Peyer's patch (tissue), 4 donors: ENCODE data around the gene CALM3. TPM values are rescaled to one million over a fixed set of nuclear protein-coding genes. Genes with fewer than 3 reads are reported as not detected.
"Not testable (repeated sequence)": the region's sequence is repeated elsewhere in the genome, so short reads cannot be mapped to it uniquely, and the experiment has no call there.

Experiments
- DNase-seq, 3 donors: peaks; one replicate each; pipeline ENCODE4 v3.0.0-alpha.2; 2017 to 2019
- H3K27ac ChIP-seq, 4 donors: fragments of 200-600 bp; sonication (generic); one replicate each; pipeline ENCODE4 v1.5.1; 2016 to 2019
- H3K27me3 ChIP-seq, 2 donors: fragments of 200-600 bp; sonication (generic); one replicate each; pipeline ENCODE4 v1.5.1; 2019
- H3K36me3 ChIP-seq, 3 donors: fragments of 200-600 bp; sonication (generic); one replicate each; pipeline ENCODE4 v1.5.1; 2016 to 2019
- H3K4me1 ChIP-seq, 4 donors: fragments of 200-600 bp; sonication (generic); one replicate each; pipeline ENCODE4 v1.5.1; 2016 to 2019
- H3K4me3 ChIP-seq, 4 donors: fragments of 200-600 bp; sonication (generic); 1 replicate in 3 of 4; 2 replicates in 1 of 4; pipeline ENCODE4 v1.5.1; 2016 to 2019; ENCODE audit warnings: mild to moderate bottlenecking in 1 of 4
- H3K9me3 ChIP-seq, 4 donors: fragments of 200-600 bp; sonication (generic); one replicate each; pipeline ENCODE4 v1.5.1; 2016 to 2019; ENCODE audit warnings: mild to moderate bottlenecking in 1 of 4
- POLR2A ChIP-seq, 2 donors: fragments of 450-650 bp; IDR thresholded peaks; one replicate each; pipeline ENCODE4 v1.5.1; 2017; ENCODE audit warnings: antibody characterized with exemption in 2 of 2, mild to moderate bottlenecking in 2 of 2, moderate library complexity in 2 of 2
- total RNA-seq, 4 donors: library from RNA; depleted of rRNA; stranded (reverse); fragments of >200 nt; gene quantifications; one replicate each; pipeline ENCODE4 v1.1.0, GENCODE V29; 2016
- TF ChIP-seq, protein P1 (sequence below), 6 experiments: fragments of 450-650 bp in 4 of 6; fragments of 200-600 bp in 2 of 6; sonication (generic) in 1 of 6; IDR thresholded peaks; one replicate each; pipeline ENCODE4 v1.5.1; 2017 to 2019; ENCODE audit warnings: antibody characterized with exemption in 6 of 6, mild to moderate bottlenecking in 3 of 6, moderate library complexity in 1 of 6

The CALM3 gene
- total RNA-seq, 4 donors from 2014 or later: 134 to 282 (median 237) TPM

DNA sequence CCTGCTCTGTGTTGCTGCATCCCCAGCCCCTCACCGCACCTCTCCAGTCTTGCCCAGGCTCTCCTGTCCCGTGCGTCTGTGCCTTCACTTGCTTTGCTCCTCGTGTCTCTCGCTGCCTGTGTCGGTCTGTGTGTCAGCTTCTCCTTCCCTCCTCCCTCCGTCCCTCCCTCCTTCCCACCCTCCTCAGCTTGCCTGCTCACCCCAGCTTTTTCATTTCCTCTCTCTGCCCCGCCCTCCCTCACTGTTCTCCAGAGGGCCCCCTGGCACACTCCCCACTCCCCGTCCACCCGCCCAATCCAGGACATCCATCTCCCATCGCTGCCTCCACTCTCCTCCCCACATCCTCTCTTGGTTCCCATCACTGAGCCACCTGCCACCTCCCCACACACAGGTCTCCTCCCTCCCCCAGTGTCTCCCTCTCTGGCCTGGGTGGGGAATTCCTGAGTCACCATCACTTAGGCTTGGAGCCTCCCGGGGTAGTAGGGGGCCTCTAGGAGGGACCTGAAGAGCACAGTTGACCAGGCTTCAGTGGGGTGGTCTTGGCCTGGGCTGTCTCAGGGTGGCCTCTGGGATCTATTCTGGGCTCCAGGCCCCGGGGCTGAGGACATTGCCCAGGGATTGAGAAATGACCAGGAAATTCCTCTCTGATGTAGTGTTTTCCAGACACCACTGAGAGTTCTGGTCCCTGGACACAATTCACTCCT, 24.0 kb downstream of the CALM3 start, which contains the start of gene PTGIR:
Gene PTGIR, minus strand, starts transcription at position 132 of the 704 bp plus-strand sequence. CDS start 864 bp downstream, outside the sequence.
- H3K27me3 ChIP-seq: no peaks in the 10 kb centered on the region
- TF ChIP-seq, protein P1, sequence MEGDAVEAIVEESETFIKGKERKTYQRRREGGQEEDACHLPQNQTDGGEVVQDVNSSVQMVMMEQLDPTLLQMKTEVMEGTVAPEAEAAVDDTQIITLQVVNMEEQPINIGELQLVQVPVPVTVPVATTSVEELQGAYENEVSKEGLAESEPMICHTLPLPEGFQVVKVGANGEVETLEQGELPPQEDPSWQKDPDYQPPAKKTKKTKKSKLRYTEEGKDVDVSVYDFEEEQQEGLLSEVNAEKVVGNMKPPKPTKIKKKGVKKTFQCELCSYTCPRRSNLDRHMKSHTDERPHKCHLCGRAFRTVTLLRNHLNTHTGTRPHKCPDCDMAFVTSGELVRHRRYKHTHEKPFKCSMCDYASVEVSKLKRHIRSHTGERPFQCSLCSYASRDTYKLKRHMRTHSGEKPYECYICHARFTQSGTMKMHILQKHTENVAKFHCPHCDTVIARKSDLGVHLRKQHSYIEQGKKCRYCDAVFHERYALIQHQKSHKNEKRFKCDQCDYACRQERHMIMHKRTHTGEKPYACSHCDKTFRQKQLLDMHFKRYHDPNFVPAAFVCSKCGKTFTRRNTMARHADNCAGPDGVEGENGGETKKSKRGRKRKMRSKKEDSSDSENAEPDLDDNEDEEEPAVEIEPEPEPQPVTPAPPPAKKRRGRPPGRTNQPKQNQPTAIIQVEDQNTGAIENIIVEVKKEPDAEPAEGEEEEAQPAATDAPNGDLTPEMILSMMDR (IDR thresholded peaks at IDR 0.05): no peak
- no peak for TF ChIP-seq POLR2A (IDR thresholded peaks at IDR 0.05)
- peak within 1 kb of the TSS; percentile 55 to 84 (median 67) for H3K27ac ChIP-seq
- no peaks in the 10 kb centered on the region for H3K36me3 ChIP-seq
- peak in 1 of 3 donors; percentile 36 for DNase-seq
- H3K9me3 ChIP-seq: no peaks in the 10 kb centered on the region
- H3K4me3 ChIP-seq: peak within 1 kb of the TSS in 3 of 4 donors; percentile 0 to 19 (median 1)
- H3K4me1 ChIP-seq: peaks cover 0 to 42% (median 10%) of the 10 kb centered on the region in 4 donors

DNA sequence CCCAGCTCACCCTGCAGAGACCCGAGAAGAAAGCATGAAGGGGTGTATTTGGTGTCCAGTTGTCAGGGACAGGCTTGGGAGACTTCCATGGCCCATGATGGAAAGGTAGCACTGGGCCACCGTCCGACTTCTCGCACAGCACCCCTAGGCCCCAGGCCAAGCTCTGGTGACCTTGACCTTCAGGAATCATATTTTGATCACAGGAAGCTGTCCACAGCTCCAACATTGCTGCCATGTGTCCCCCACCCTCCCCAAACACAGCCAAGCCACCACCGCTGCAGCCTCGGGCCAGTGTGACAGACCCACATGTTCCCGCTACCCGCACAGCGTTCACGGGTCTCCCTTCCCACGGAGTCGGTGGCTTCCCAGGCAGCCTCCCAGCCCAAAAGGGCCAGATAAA, 24.6 kb downstream of the CALM3 start:
- TF ChIP-seq POLR2A (IDR thresholded peaks at IDR 0.05): no peak
- TF ChIP-seq, protein P1 (IDR thresholded peaks at IDR 0.05): no peak
- Histone ChIP-seq H3K4me1 (peaks cover 0 to 37% (median 8%) of the 10 kb centered on the region in 4 donors), H3K4me3 (no peak overlapping the region)

DNA sequence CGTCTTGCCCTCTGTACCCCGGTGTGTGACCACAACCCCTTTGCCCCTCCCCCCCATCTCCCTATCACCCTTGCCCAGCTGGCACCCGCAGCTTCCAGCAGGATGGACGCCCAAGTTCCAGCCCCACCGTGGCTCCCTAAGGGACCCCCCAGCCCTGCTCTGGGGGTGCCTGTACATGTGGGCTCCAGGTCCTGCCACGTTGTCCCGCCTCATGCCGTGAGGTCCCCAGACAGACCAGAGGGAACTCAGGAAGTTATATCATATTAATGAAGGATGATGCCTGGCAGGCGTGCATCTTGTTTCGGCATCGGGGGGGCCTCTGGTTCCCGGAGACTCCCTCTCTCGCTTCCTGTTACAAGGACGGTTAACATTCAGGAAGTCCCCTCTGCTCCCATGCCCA, 25.3 kb downstream of the CALM3 start:
- Histone ChIP-seq H3K4me1 (peaks cover 0 to 34% (median 8%) of the 10 kb centered on the region in 4 donors), H3K27ac (peak overlapping the region; percentile 42 to 84 (median 67)), H3K36me3 (no peaks in the 10 kb centered on the region), H3K4me3 (no peak overlapping the region), H3K9me3 (no peaks in the 10 kb centered on the region), H3K27me3 (no peaks in the 10 kb centered on the region)
- no peak for TF ChIP-seq POLR2A (IDR thresholded peaks at IDR 0.05)
- TF ChIP-seq, protein P1 (IDR thresholded peaks at IDR 0.05): no peak
- no peak for DNase-seq

More for the DNA sequence above, 24.6 kb downstream of the CALM3 start:
- DNase-seq: no peak
- H3K27ac ChIP-seq: peak overlapping the region; percentile 42 to 84 (median 67)
- no peaks in the 10 kb centered on the region for H3K27me3 ChIP-seq
- H3K9me3 ChIP-seq: no peaks in the 10 kb centered on the region
- H3K36me3 ChIP-seq: no peaks in the 10 kb centered on the region

DNA sequence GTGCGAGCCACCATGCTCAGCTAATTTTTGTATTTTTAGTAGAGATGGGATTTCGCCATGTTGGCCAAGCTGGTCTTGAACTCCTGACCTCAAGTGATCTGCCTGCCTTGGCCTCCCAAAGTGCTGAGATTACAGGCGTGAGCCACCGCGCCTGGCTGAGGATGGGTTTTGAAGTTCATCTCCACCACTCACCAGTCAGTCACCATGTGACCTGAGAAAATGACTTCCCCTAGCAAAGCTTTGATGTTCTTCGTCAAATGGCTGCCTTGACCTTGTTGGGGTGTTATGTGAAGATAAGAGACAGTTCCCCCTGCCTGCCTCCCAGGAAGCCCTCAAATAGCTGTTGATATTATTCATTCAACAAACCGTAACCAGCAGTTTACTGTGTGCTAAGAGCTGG, 27.8 kb downstream of the CALM3 start:
- not testable (repeated sequence) for H3K9me3 ChIP-seq, H3K27me3 ChIP-seq, H3K27ac ChIP-seq, H3K4me3 ChIP-seq, H3K36me3 ChIP-seq, DNase-seq
- H3K4me1 ChIP-seq: peaks cover 4 to 33% (median 17%) of the 10 kb centered on the region in 4 donors

DNA sequence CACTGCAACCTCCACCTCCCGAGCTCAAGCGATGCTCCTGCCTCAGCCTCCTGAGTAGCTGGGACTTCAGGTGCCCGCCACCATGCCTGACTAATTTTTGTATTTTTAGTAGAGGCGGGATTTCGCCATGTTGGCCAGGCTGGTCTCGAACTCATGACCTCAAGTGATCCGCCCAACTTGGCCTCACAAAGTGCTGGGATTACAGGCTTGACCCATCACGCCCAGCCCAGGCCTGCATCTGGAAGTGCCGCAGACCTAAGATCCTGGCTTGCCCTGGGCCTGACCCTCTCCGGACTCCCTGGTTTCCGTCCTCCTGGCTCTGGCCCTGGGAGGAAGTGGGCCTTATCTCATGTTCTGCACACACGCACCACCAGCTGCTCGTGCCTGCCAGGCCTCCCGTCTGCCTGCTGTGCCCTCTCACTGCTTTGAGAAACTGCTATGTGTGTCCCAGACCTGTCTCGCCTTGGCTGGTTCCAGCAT, 28.5 kb downstream of the CALM3 start:
- no peaks in the 10 kb centered on the region for H3K9me3 ChIP-seq
- no peaks in the 10 kb centered on the region for H3K36me3 ChIP-seq
- DNase-seq: no peak
- H3K4me3 ChIP-seq: no peak overlapping the region
- H3K27me3 ChIP-seq: peaks cover 0 to 4% of the 10 kb centered on the region in 2 donors
- peaks cover 4 to 34% (median 15%) of the 10 kb centered on the region in 4 donors for H3K4me1 ChIP-seq
- H3K27ac ChIP-seq: no peak overlapping the region
- TF ChIP-seq, protein P1 (IDR thresholded peaks at IDR 0.05): no peak
- TF ChIP-seq POLR2A (IDR thresholded peaks at IDR 0.05): no peak

DNA sequence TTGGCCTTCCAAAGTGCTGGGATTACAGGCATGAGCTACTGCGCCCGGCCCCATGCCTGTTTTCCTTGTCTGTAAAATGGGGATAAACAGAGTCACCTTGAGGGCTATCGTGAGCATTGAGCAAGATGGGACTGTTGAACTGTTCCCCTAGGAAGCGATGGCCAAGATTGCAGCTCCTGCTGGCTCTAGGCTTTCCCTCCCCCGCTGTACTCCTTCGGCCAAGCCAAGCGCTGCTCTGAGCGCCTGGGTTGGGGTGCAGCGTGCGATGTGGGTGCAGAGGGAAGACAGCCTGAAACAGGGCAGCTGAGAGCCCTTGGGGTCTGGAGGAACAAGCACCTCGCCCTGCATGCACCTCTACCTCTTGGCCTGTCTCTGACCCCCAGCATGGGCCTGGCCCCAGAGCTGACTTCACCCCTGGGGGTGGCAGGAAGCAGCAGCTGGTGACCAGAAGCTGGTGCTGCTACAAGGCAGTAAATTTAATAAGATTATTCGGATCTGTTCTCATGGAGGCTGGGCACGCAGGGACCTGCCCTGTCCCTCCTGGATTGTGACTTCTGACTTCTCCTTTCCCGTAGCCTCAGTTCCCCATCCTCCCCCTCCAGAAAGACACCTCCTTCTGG, 29.6 kb downstream of the CALM3 start:
- H3K9me3 ChIP-seq: no peaks in the 10 kb centered on the region
- no peak for TF ChIP-seq POLR2A (IDR thresholded peaks at IDR 0.05)
- TF ChIP-seq, protein P1 (IDR thresholded peaks at IDR 0.05): no peak

More for the DNA sequence above, 29.6 kb downstream of the CALM3 start:
- peaks cover 0 to 10% of the 10 kb centered on the region in 2 donors for H3K27me3 ChIP-seq
- no peak overlapping the region for H3K27ac ChIP-seq
- DNase-seq: no peak
- H3K4me3 ChIP-seq: no peak overlapping the region
- no peaks in the 10 kb centered on the region for H3K36me3 ChIP-seq
- H3K4me1 ChIP-seq: peaks cover 4 to 30% (median 14%) of the 10 kb centered on the region in 4 donors
